Neural progenitor cell (in vitro differentiated cells): ENCODE results near the gene DISC1. TPM values are rescaled to one million over a fixed set of nuclear protein-coding genes. Genes with fewer than 3 reads are reported as not detected.
A peak's percentile ranks its signal among the peaks of the same experiment; 100 is the strongest.

Source experiments
- DNase-seq: peaks from one replicate; pipeline ENCODE4 v3.0.0-alpha.2; 2016; ENCODE audit warnings: low spot score
- H2AFZ ChIP-seq: fragments of 200-600 bp; sonication (generic); replicated peaks from 2 replicates; pipeline ENCODE4 v1.6.1; 2016; ENCODE audit warnings: antibody characterized with exemption
- H3F3A ChIP-seq: fragments of 200-600 bp; sonication (generic); 2 replicates; pipeline ENCODE4 v1.6.1; 2016; ENCODE audit warnings: antibody characterized with exemption, low read depth
- H3K27ac ChIP-seq: fragments of 200-600 bp; sonication (generic); 2 replicates; pipeline ENCODE4 v1.5.1; 2016; ENCODE audit warnings: mild to moderate bottlenecking
- H3K27me3 ChIP-seq: fragments of 200-600 bp; sonication (generic); 2 replicates; pipeline ENCODE4 v1.6.1; 2016; ENCODE audit warnings: mild to moderate bottlenecking, moderate library complexity
- H3K36me3 ChIP-seq: fragments of 200-600 bp; sonication (generic); 2 replicates; pipeline ENCODE4 v1.5.1; 2016
- H3K4me1 ChIP-seq: fragments of 200-600 bp; sonication (generic); 2 replicates; pipeline ENCODE4 v1.6.1; 2016; ENCODE audit warnings: mixed run types
- H3K4me2 ChIP-seq: fragments of 200-600 bp; sonication (generic); 2 replicates; pipeline ENCODE4 v1.6.1; 2016
- H3K4me3 ChIP-seq: fragments of 200-600 bp; sonication (generic); 2 replicates; pipeline ENCODE4 v1.5.1; 2016
- H3K79me2 ChIP-seq: fragments of 200-600 bp; sonication (generic); 2 replicates; pipeline ENCODE4 v1.6.1; 2016; ENCODE audit warnings: low read depth
- H3K9ac ChIP-seq: fragments of 200-600 bp; sonication (generic); 2 replicates; pipeline ENCODE4 v1.6.1; 2016
- H3K9me3 ChIP-seq: fragments of 200-600 bp; sonication (generic); 2 replicates; pipeline ENCODE4 v1.5.1; 2016; ENCODE audit warnings: low read depth
- H4K20me1 ChIP-seq: fragments of 200-600 bp; sonication (generic); 2 replicates; pipeline ENCODE4 v1.6.1; 2016; ENCODE audit warnings: low read depth
- H3K27ac Mint-ChIP-seq: 3 replicates; pipeline ENCODE4 v1.8.0; 2021; ENCODE audit warnings: mixed read lengths
- H3K27me3 Mint-ChIP-seq: 2 replicates; pipeline ENCODE4 v1.8.0; 2022; ENCODE audit warnings: low read depth, mild to moderate bottlenecking, inconsistent platforms, moderate library complexity, mixed read lengths; ENCODE audit not compliant: insufficient read depth
- H3K36me3 Mint-ChIP-seq: 3 replicates; pipeline ENCODE4 v1.8.0; 2021; ENCODE audit warnings: mixed read lengths
- H3K4me1 Mint-ChIP-seq: 3 replicates; pipeline ENCODE4 v1.8.0; 2021; ENCODE audit warnings: mixed read lengths
- H3K4me3 Mint-ChIP-seq: 3 replicates; pipeline ENCODE4 v1.8.0; 2021; ENCODE audit warnings: mild to moderate bottlenecking, moderate library complexity, mixed read lengths
- H3K9me3 Mint-ChIP-seq: 3 replicates; pipeline ENCODE4 v1.8.0; 2020; ENCODE audit warnings: mixed read lengths
- CTCF ChIP-seq: fragments of 200-600 bp; sonication (generic); IDR thresholded peaks from 2 replicates; pipeline ENCODE4 v1.5.1; 2017; ENCODE audit warnings: antibody characterized with exemption, mild to moderate bottlenecking
- EZH2 ChIP-seq: fragments of 200-600 bp; sonication (generic); IDR thresholded peaks from 2 replicates; pipeline ENCODE4 v1.6.1; 2017; ENCODE audit warnings: antibody characterized with exemption, mild to moderate bottlenecking, moderate library complexity
- EZH2phosphoT487 ChIP-seq: fragments of 200-600 bp; sonication (generic); IDR thresholded peaks from 2 replicates; pipeline ENCODE4 v1.6.1; 2017; ENCODE audit warnings: antibody characterized with exemption
- total RNA-seq: library from RNA; depleted of rRNA; stranded (reverse); fragments of >200 nt; gene quantifications from 2 replicates; pipeline ENCODE4 v1.2.3, GENCODE V29; 2015; ENCODE audit warnings: low replicate concordance

DISC1 gene
- total RNA-seq, 1 donor from 2014 or later: 1.8 TPM

- TF ChIP-seq EZH2phosphoT487: no peak
- TF ChIP-seq EZH2: no peak
- no peak for TF ChIP-seq CTCF
- peaks cover 6% of the 10 kb centered on the region for H3K27me3 Mint-ChIP-seq
- Histone ChIP-seq H3K79me2 (no peaks in the 10 kb centered on the region), H4K20me1 (no peaks in the 10 kb centered on the region), H3F3A (peaks cover 6% of the 10 kb centered on the region), H3K9me3 (no peaks in the 10 kb centered on the region), H2AFZ (no peak overlapping the region), H3K4me3 (no peak overlapping the region), H3K4me1 (peaks cover 15% of the 10 kb centered on the region), H3K27ac (no peak overlapping the region), H3K9ac (no peak overlapping the region), H3K27me3 (no peaks in the 10 kb centered on the region), H3K4me2 (no peak overlapping the region), H3K36me3 (no peaks in the 10 kb centered on the region)
- DNase-seq: no peak
- H3K36me3 Mint-ChIP-seq: no peaks in the 10 kb centered on the region
- peaks cover 39% of the 10 kb centered on the region for H3K4me1 Mint-ChIP-seq
- peak overlapping the region; percentile 12 for H3K27ac Mint-ChIP-seq
- peaks cover under 1% of the 10 kb centered on the region for H3K9me3 Mint-ChIP-seq
- no peak overlapping the region for H3K4me3 Mint-ChIP-seq
Measured at GRCh38 chr1:231869364-231869763, 242.8 kb downstream of the DISC1 start.

- H3K4me1 ChIP-seq: peaks cover 15% of the 10 kb centered on the region
- Mint-ChIP-seq H3K4me1 (peaks cover 29% of the 10 kb centered on the region), H3K36me3 (peaks cover 4% of the 10 kb centered on the region), H3K27ac (no peak overlapping the region), H3K4me3 (no peak overlapping the region), H3K27me3 (peaks cover 6% of the 10 kb centered on the region), H3K9me3 (peaks cover 13% of the 10 kb centered on the region)
- no peaks in the 10 kb centered on the region for H3K27me3 ChIP-seq
- H3K36me3 ChIP-seq: no peaks in the 10 kb centered on the region
- H3K9ac ChIP-seq: no peak overlapping the region
- H3F3A ChIP-seq: peaks cover 6% of the 10 kb centered on the region
- no peak overlapping the region for H3K27ac ChIP-seq
- H3K4me3 ChIP-seq: no peak overlapping the region
- no peaks in the 10 kb centered on the region for H4K20me1 ChIP-seq
- H2AFZ ChIP-seq: no peak overlapping the region
- no peaks in the 10 kb centered on the region for H3K9me3 ChIP-seq
- DNase-seq: no peak
- TF ChIP-seq CTCF (no peak), EZH2phosphoT487 (no peak), EZH2 (no peak)
- no peak overlapping the region for H3K4me2 ChIP-seq
- no peaks in the 10 kb centered on the region for H3K79me2 ChIP-seq
Measured at GRCh38 chr1:231871471-231871870, 244.9 kb downstream of the DISC1 start.

- Histone ChIP-seq H3K4me1 (peaks cover 14% of the 10 kb centered on the region), H3K36me3 (no peaks in the 10 kb centered on the region), H3K4me2 (no peak overlapping the region), H3F3A (peaks cover 6% of the 10 kb centered on the region), H4K20me1 (no peaks in the 10 kb centered on the region), H2AFZ (no peak overlapping the region), H3K4me3 (no peak overlapping the region), H3K79me2 (no peaks in the 10 kb centered on the region), H3K27me3 (no peaks in the 10 kb centered on the region), H3K9me3 (no peaks in the 10 kb centered on the region), H3K27ac (no peak overlapping the region), H3K9ac (no peak overlapping the region)
- H3K27ac Mint-ChIP-seq: no peak overlapping the region
- H3K4me3 Mint-ChIP-seq: no peak overlapping the region
- peaks cover 25% of the 10 kb centered on the region for H3K4me1 Mint-ChIP-seq
- DNase-seq: no peak
- peaks cover 4% of the 10 kb centered on the region for H3K36me3 Mint-ChIP-seq
- H3K9me3 Mint-ChIP-seq: peaks cover 14% of the 10 kb centered on the region
- no peak for TF ChIP-seq EZH2phosphoT487
- no peak for TF ChIP-seq EZH2
- no peak for TF ChIP-seq CTCF
- H3K27me3 Mint-ChIP-seq: peaks cover 4% of the 10 kb centered on the region
Measured at GRCh38 chr1:231871878-231872277, 245.3 kb downstream of the DISC1 start.
